ENCODE measurements around the gene OLFML1. TPM values are rescaled to one million over a fixed set of nuclear protein-coding genes. Genes with fewer than 3 reads are reported as not detected.
"Not testable (repeated sequence)": the region's sequence is repeated elsewhere in the genome, so short reads cannot be mapped to it uniquely, and the experiment has no call there.

Gene OLFML1
- total RNA-seq, 1 donor from 2014 or later, result 11.5 TPM

DNA sequence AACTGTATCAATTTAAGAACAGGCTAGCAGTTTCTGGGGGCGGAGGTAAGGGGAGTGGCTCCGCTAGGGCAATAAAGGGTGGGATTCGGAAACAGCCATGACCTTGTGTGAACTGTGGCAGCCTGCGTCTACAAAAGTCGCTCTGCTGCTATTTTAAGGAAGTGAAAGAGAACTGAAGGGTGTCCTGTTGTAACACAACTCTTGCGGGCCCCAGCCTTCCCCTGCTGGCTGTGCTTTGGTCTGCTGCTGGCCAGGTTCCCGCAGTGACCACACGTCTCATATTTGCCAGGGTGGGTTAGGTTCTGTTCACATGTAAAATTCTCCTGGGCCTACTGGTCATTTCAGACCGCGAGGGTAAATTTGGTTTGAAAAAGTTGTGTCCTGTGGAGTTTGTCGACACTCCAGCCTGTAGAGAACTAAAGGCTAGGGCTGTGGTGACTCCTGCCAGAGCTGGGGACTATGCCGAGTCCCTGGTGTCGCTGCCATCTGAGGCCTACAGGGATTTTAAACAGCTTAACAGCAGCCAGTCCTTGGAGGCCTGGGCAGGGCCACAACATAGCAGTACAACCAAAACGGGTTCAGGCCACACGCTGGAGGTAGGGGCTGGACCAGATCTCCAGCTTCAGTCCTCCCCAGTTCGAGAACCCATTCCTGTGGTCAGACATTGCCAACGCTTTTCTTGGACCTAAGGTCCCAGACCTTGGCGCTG, 27.4 kb downstream of the OLFML1 start:
- DNase-seq (ENCODE audit: extremely low spot score in 2 of 2), result no peak
- no peak for TF ChIP-seq POLR2A (IDR thresholded peaks at IDR 0.05)
- TF ChIP-seq, protein P1, sequence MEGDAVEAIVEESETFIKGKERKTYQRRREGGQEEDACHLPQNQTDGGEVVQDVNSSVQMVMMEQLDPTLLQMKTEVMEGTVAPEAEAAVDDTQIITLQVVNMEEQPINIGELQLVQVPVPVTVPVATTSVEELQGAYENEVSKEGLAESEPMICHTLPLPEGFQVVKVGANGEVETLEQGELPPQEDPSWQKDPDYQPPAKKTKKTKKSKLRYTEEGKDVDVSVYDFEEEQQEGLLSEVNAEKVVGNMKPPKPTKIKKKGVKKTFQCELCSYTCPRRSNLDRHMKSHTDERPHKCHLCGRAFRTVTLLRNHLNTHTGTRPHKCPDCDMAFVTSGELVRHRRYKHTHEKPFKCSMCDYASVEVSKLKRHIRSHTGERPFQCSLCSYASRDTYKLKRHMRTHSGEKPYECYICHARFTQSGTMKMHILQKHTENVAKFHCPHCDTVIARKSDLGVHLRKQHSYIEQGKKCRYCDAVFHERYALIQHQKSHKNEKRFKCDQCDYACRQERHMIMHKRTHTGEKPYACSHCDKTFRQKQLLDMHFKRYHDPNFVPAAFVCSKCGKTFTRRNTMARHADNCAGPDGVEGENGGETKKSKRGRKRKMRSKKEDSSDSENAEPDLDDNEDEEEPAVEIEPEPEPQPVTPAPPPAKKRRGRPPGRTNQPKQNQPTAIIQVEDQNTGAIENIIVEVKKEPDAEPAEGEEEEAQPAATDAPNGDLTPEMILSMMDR (IDR thresholded peaks at IDR 0.05), result no peak
- no peak for TF ChIP-seq POLR2AphosphoS5 (IDR thresholded peaks at IDR 0.05; ENCODE audit: insufficient read depth in 1 of 2, low read depth in 1 of 2)
- intact Hi-C loops (cut with DNase I), result no loop called here
- no peaks in the 10 kb centered on the region for H3K9me3 ChIP-seq
- H3K4me3 ChIP-seq, result peak overlapping the region; percentile 65 to 95
- H3K27me3 ChIP-seq, result no peaks in the 10 kb centered on the region
- peak overlapping the region; percentile 93 for H3K27ac ChIP-seq
- peaks cover 41% of the 10 kb centered on the region for H3K4me1 ChIP-seq
- no peaks in the 10 kb centered on the region for H3K36me3 ChIP-seq

DNA sequence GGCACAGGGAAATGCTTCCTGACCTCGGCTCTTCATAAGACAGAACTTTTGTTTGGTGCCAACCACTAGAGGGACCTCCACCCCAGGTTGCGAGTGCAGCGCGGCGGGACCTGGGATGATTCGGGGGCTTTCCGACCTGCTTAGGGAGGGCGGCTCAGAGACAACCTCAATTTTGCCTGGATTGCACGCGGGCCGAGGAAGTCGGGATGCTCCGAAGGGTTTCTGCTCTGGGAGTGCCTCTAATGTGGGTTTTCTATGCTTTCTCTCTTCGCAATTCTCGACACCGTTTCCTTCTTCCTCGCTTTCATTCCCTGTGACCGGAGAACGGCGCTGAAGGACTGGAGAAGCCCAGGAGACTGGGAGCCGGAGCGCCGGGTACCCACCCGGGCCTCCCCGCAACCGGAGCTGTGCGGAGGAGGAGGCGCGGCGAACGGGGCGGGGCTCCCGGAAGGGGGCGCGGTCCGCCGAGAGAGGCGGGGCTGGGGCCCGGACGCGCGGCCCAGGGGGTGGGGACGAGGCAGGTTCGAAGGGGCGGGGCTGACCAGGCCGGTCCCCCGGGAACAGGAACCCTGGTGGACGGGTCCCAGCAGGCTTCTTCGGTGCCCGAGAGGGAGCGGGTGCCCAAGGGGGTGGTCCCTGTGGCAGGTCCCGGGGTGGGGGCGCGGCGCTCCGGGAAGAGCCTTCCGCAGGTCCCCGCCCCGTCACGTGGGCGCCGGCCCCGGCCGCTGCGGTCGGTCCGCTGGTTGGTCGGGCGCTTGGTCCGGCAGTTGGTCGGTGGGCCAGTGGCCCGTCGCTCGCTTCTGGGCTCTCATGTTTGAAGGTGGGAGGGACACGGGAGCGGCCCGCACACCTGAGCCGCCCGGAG, 28.2 kb downstream of the OLFML1 start, which contains the start of gene PPFIBP2:
Gene PPFIBP2 (plus strand): TSS at position 766 of the 865 bp plus-strand sequence. CDS start 35,477 bp downstream, outside the sequence.
- H3K36me3 ChIP-seq, result no peaks in the 10 kb centered on the region
- peak in 1 of 2 donors; percentile 91 for DNase-seq (ENCODE audit: extremely low spot score in 2 of 2)
- no peaks in the 10 kb centered on the region for H3K9me3 ChIP-seq
- peak within 1 kb of the TSS; percentile 65 to 95 for H3K4me3 ChIP-seq
- intact Hi-C loops (cut with DNase I), result no loop called here
- H3K27ac ChIP-seq, result peak within 1 kb of the TSS; percentile 93
- peaks cover 41% of the 10 kb centered on the region for H3K4me1 ChIP-seq
- TF ChIP-seq, protein P1 (IDR thresholded peaks at IDR 0.05), result peak; percentile 7 to 57 (median 29)
- TF ChIP-seq POLR2AphosphoS5 (IDR thresholded peaks at IDR 0.05; ENCODE audit: insufficient read depth in 1 of 2, low read depth in 1 of 2), result peak in 1 of 2 donors; percentile 77
- peak in 1 of 2 donors; percentile 60 for TF ChIP-seq POLR2A (IDR thresholded peaks at IDR 0.05)
- H3K27me3 ChIP-seq, result no peaks in the 10 kb centered on the region

DNA sequence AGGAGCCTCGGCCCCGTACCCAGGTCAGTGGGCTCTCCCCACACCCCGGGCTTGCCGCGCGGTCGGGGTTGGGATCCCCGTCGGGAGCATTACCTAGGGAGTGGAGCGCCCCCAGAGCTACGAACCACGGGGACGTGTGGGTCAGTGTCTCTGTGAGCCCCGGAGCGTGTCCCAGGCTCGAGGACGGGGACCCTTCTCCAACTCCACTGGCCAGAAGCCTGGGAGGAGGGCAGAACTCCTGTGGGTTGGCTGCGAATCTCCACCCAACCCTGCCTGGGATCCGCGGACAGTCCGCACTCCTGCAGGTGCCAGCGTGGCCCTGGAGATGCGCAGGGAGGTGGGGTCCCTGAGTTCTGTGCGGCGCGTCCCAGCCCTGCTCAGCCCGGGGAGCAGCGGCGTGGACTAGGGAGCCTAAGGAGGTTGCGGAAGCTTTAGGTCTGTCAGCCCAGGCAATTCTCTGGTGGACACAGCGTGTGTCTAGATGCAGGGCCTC, 28.8 kb downstream of the OLFML1 start:
- H3K27ac ChIP-seq, result peak overlapping the region; percentile 93
- peak overlapping the region; percentile 65 to 95 for H3K4me3 ChIP-seq
- no peaks in the 10 kb centered on the region for H3K9me3 ChIP-seq
- H3K36me3 ChIP-seq, result no peaks in the 10 kb centered on the region
- DNase-seq (ENCODE audit: extremely low spot score in 2 of 2), result no peak
- TF ChIP-seq POLR2AphosphoS5 (IDR thresholded peaks at IDR 0.05; ENCODE audit: insufficient read depth in 1 of 2, low read depth in 1 of 2) (peak in 1 of 2 donors; percentile 16), POLR2A (IDR thresholded peaks at IDR 0.05) (no peak)
- intact Hi-C loops (cut with DNase I), result no loop called here
- peaks cover 41% of the 10 kb centered on the region for H3K4me1 ChIP-seq
- H3K27me3 ChIP-seq, result no peaks in the 10 kb centered on the region

DNA sequence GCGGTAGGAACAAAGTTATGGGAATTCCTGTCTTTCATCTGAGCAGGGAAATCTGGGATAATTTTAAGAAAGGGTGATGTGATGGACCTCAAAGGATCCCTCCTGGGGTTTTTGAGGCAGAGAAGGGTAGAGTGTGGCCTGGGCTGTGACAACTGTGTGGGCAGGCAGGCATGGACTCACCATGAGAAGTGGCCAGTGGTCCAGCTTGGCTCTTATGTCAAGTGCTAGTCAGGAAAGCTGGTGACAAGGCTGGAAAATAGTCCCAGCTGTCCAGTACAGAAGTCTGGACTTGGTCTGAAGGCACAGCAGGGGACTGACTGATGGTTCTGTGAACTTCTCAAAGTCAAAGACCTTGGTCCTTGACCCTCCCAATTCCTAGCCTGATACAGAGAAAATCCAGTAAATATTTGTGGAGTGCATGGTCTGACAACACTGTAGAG, 30.2 kb downstream of the OLFML1 start:
- H3K4me1 ChIP-seq, result peaks cover 42% of the 10 kb centered on the region
- intact Hi-C loops (cut with DNase I), result no loop called here

DNA sequence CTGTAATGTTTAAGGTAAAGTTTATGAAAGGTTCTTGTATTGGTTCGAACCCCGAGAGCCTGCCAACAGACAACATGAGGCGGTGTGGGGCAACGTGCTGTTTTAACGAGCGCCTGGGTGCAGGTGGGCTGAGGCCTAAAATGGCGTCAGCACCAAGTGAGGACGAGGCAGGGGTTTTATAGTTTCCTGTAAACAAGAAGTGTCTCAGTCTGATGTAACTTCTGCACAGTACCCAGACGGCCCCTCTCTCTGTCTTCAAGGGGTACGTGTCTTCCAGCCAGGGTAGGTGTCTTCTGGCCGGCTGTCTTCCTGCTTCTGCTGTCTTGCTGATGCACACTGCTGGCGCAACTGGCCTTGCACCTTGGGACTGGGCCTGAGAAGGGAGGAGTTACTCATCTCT, 31.2 kb downstream of the OLFML1 start:
- H3K4me1 ChIP-seq, result peaks cover 41% of the 10 kb centered on the region
- H3K27ac ChIP-seq, result no peak overlapping the region
- no peak for DNase-seq (ENCODE audit: extremely low spot score in 2 of 2)
- no peaks in the 10 kb centered on the region for H3K9me3 ChIP-seq
- no peaks in the 10 kb centered on the region for H3K36me3 ChIP-seq
- intact Hi-C loops (cut with DNase I), result no loop called here
- no peak overlapping the region for H3K4me3 ChIP-seq
- no peaks in the 10 kb centered on the region for H3K27me3 ChIP-seq
- TF ChIP-seq POLR2A (IDR thresholded peaks at IDR 0.05), result no peak
- TF ChIP-seq POLR2AphosphoS5 (IDR thresholded peaks at IDR 0.05; ENCODE audit: insufficient read depth in 1 of 2, low read depth in 1 of 2), result no peak
- TF ChIP-seq, protein P1 (IDR thresholded peaks at IDR 0.05), result no peak

More for the DNA sequence above, 30.2 kb downstream of the OLFML1 start:
- no peak for DNase-seq (ENCODE audit: extremely low spot score in 2 of 2)
- Histone ChIP-seq H3K9me3 (no peaks in the 10 kb centered on the region), H3K36me3 (no peaks in the 10 kb centered on the region), H3K4me3 (no peak overlapping the region), H3K27me3 (no peaks in the 10 kb centered on the region), H3K27ac (no peak overlapping the region)
- TF ChIP-seq, protein P1 (IDR thresholded peaks at IDR 0.05), result no peak
- TF ChIP-seq POLR2AphosphoS5 (IDR thresholded peaks at IDR 0.05; ENCODE audit: insufficient read depth in 1 of 2, low read depth in 1 of 2) (no peak), POLR2A (IDR thresholded peaks at IDR 0.05) (no peak)

DNA sequence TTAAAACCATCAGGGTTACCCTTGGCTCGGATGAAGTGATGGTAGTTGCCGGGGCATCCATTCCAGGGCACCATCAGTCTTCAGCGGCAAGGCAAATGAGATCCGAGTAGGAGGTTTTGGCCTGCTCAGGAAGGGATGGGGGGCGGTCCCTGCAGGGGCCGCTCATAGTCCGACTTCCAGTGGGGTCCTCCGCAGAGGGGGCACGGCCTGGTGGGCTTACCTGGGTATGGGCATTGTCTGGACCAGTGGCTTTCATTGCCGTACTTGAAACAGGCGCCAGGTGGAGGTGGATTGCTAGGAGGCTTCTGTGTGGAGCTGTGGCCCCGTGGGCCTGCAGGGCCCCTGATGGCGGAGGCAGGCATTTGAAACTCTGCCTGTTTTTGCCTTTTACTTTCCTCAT, 32.4 kb downstream of the OLFML1 start:
- intact Hi-C loops (cut with DNase I), result not testable (repeated sequence)
- H3K4me1 ChIP-seq, result peaks cover 28% of the 10 kb centered on the region

More for the DNA sequence above, 32.4 kb downstream of the OLFML1 start:
- H3K36me3 ChIP-seq; H3K4me3 ChIP-seq; H3K27ac ChIP-seq; DNase-seq (ENCODE audit: extremely low spot score in 2 of 2); H3K9me3 ChIP-seq; H3K27me3 ChIP-seq: not testable (repeated sequence)
